Cardiac muscle cell (in vitro differentiated cells and primary cell): ENCODE data around the gene SEH1L. TPM values are rescaled to one million over a fixed set of nuclear protein-coding genes. Genes with fewer than 3 reads are reported as not detected.

Experiments
- DNase-seq, 2 donors: peaks; one replicate each; pipeline versions ENCODE4 v3.0.0 to v3.0.0-alpha.2; 2010 to 2017; ENCODE audit warnings: low read depth in 1 of 2, low spot score in 1 of 2
- H3K27ac ChIP-seq: fragments of 200-600 bp; sonication (generic); 2 replicates; pipeline ENCODE4 v1.5.1; 2016
- H3K27me3 ChIP-seq: fragments of 200-600 bp; sonication (generic); 2 replicates; pipeline ENCODE4 v1.6.0; 2016; ENCODE audit warnings: control low read depth
- H3K36me3 ChIP-seq: fragments of 200-600 bp; sonication (generic); 2 replicates; pipeline ENCODE4 v1.5.1; 2016; ENCODE audit warnings: control low read depth
- H3K4me1 ChIP-seq: fragments of 200-600 bp; sonication (generic); 2 replicates; pipeline ENCODE4 v1.8.1; 2017; ENCODE audit warnings: low read depth, mild to moderate bottlenecking, mixed run types
- H3K4me3 ChIP-seq: fragments of 200-600 bp; sonication (generic); 2 replicates; pipeline ENCODE4 v1.5.1; 2016; ENCODE audit warnings: mild to moderate bottlenecking
- H3K9me3 ChIP-seq: fragments of 200-600 bp; sonication (generic); 2 replicates; pipeline ENCODE4 v1.5.1; 2017; ENCODE audit warnings: low read depth, mild to moderate bottlenecking, control low read depth
- polyA plus RNA-seq: library from polyadenylated mRNA; unstranded; fragments of >200 nt; fragmentation: Nextera tagmentation; extraction: Ambion mirVana; gene quantifications from 2 replicates; pipeline ENCODE4 v1.2.1, GENCODE V29; 2016
- total RNA-seq: library from RNA; depleted of rRNA; stranded (reverse); fragments of >200 nt; gene quantifications from 2 replicates; pipeline ENCODE4 v1.2.3, GENCODE V29; 2016
- TF ChIP-seq, protein P1 (sequence below): IDR thresholded peaks from 2 replicates; pipeline ENCODE4 v1.5.1; 2012; ENCODE audit warnings: low read depth, mild to moderate bottlenecking, low read length

The SEH1L gene
- total and polyA plus RNA-seq, 2 experiments from 2014 or later: 20.9 to 30.0 TPM

- H3K36me3 ChIP-seq: no peaks in the 10 kb centered on the region
- H3K27ac ChIP-seq: peak within 1 kb of the TSS; percentile 81
- H3K4me1 ChIP-seq: peaks cover 5% of the 10 kb centered on the region
- peak within 1 kb of the TSS; percentile 80 for H3K4me3 ChIP-seq
- TF ChIP-seq, protein P1, sequence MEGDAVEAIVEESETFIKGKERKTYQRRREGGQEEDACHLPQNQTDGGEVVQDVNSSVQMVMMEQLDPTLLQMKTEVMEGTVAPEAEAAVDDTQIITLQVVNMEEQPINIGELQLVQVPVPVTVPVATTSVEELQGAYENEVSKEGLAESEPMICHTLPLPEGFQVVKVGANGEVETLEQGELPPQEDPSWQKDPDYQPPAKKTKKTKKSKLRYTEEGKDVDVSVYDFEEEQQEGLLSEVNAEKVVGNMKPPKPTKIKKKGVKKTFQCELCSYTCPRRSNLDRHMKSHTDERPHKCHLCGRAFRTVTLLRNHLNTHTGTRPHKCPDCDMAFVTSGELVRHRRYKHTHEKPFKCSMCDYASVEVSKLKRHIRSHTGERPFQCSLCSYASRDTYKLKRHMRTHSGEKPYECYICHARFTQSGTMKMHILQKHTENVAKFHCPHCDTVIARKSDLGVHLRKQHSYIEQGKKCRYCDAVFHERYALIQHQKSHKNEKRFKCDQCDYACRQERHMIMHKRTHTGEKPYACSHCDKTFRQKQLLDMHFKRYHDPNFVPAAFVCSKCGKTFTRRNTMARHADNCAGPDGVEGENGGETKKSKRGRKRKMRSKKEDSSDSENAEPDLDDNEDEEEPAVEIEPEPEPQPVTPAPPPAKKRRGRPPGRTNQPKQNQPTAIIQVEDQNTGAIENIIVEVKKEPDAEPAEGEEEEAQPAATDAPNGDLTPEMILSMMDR: peak; percentile 9
- no peaks in the 10 kb centered on the region for H3K27me3 ChIP-seq
- peak; percentile 99 for DNase-seq
- H3K9me3 ChIP-seq: no peaks in the 10 kb centered on the region
Measured at GRCh38 chr18:12990967-12991820, 43.4 kb downstream of the SEH1L start, which contains the start of gene CEP192. TSS of gene CEP192 (plus strand) at chr18:12991362. CDS start at chr18:12999425, 8,063 bp downstream.

GRCh38 chr18:12991821-12992179, 44.0 kb downstream of the SEH1L start:
- TF ChIP-seq, protein P1: no peak
- Histone ChIP-seq H3K9me3 (no peaks in the 10 kb centered on the region), H3K4me1 (peaks cover 5% of the 10 kb centered on the region), H3K27ac (peak overlapping the region; percentile 81), H3K27me3 (no peaks in the 10 kb centered on the region), H3K36me3 (no peaks in the 10 kb centered on the region), H3K4me3 (peak overlapping the region; percentile 80)
- no peak for DNase-seq

- Histone ChIP-seq H3K27ac (no peak overlapping the region), H3K27me3 (no peaks in the 10 kb centered on the region), H3K4me1 (peaks cover 8% of the 10 kb centered on the region), H3K36me3 (no peaks in the 10 kb centered on the region), H3K4me3 (no peak overlapping the region), H3K9me3 (no peaks in the 10 kb centered on the region)
- TF ChIP-seq, protein P1: no peak
- no peak for DNase-seq
Measured at GRCh38 chr18:12993439-12993838, 45.6 kb downstream of the SEH1L start.

- no peaks in the 10 kb centered on the region for H3K27me3 ChIP-seq
- no peak for DNase-seq
- no peaks in the 10 kb centered on the region for H3K9me3 ChIP-seq
- peaks cover 8% of the 10 kb centered on the region for H3K4me1 ChIP-seq
- no peak overlapping the region for H3K27ac ChIP-seq
- no peak overlapping the region for H3K4me3 ChIP-seq
- TF ChIP-seq, protein P1: no peak
- no peaks in the 10 kb centered on the region for H3K36me3 ChIP-seq
Measured at GRCh38 chr18:12995424-12995823, 47.6 kb downstream of the SEH1L start.

DNA sequence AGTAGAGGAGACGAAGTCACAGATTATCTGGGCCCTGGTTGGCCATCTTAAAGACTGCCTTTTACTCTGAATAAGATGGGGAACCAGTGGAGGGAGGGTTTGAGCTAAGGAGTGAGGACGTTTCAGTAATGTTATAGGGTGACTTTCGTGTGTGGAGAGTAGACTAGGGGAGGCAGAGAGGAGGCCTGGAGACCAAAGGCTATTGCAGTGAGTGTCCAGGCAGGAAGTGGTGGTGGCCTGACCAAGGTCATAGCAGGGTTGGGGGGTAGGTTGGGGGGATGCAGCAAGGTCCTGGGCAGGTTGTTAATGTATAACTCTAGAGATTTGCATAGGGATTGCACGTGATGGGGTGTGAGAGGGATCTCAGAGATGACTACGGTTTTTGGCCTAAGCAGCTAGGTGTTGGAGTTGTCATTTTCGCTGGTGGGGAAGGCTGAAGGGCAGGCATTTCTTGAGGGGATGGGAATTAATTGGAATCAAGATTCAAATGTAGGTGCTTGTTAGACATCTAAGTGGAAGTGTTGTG, 48.2 kb downstream of the SEH1L start:
- H3K4me1 ChIP-seq: peaks cover 8% of the 10 kb centered on the region
- no peak for DNase-seq
- H3K27ac ChIP-seq: no peak overlapping the region
- H3K36me3 ChIP-seq: peaks cover 4% of the 10 kb centered on the region
- TF ChIP-seq, protein P1: no peak
- H3K27me3 ChIP-seq: no peaks in the 10 kb centered on the region
- no peak overlapping the region for H3K4me3 ChIP-seq
- no peaks in the 10 kb centered on the region for H3K9me3 ChIP-seq
